Endodermal cell (in vitro differentiated cells): ENCODE measurements around the gene CAPZB. TPM values are rescaled to one million over a fixed set of nuclear protein-coding genes. Genes with fewer than 3 reads are reported as not detected.
A peak's percentile ranks its signal among the peaks of the same experiment; 100 is the strongest.

Source experiments
- DNase-seq: peaks from one replicate; pipeline ENCODE4 v3.0.0-alpha.2; 2017
- H3K27ac ChIP-seq: 2 replicates; pipeline ENCODE4 v1.5.1; 2013; ENCODE audit warnings: mild to moderate bottlenecking, low read depth, low read length, moderate library complexity
- H3K27me3 ChIP-seq: 2 replicates; pipeline ENCODE4 v1.6.1; 2013; ENCODE audit warnings: mild to moderate bottlenecking, low read length, moderate library complexity; ENCODE audit not compliant: insufficient read depth, control insufficient read depth, poor library complexity, severe bottlenecking
- H3K36me3 ChIP-seq: 2 replicates; pipeline ENCODE4 v1.7.0; 2013; ENCODE audit warnings: mild to moderate bottlenecking, low read length, moderate library complexity; ENCODE audit not compliant: control insufficient read depth, insufficient read depth
- H3K4me1 ChIP-seq: one replicate; pipeline ENCODE4 v1.7.0; 2013; ENCODE audit warnings: low read length; ENCODE audit not compliant: control insufficient read depth, insufficient read depth
- H3K4me3 ChIP-seq: 2 replicates; pipeline ENCODE4 v1.5.1; 2013; ENCODE audit warnings: mild to moderate bottlenecking, low read length, moderate library complexity
- H3K9ac ChIP-seq: 2 replicates; pipeline ENCODE4 v1.6.1; 2013; ENCODE audit warnings: mild to moderate bottlenecking, low read length, moderate library complexity; ENCODE audit not compliant: poor library complexity, severe bottlenecking; ENCODE audit errors: extremely low read depth
- H3K9me3 ChIP-seq: 2 replicates; pipeline ENCODE4 v1.6.1; 2013; ENCODE audit warnings: mild to moderate bottlenecking, low read length, moderate library complexity; ENCODE audit not compliant: control insufficient read depth
- H3K27ac Mint-ChIP-seq: 2 replicates; pipeline ENCODE4 v1.8.0; 2020; ENCODE audit warnings: mixed read lengths
- H3K27me3 Mint-ChIP-seq: 2 replicates; pipeline ENCODE4 v1.8.0; 2021; ENCODE audit warnings: mild to moderate bottlenecking, mixed read lengths; ENCODE audit not compliant: insufficient read depth
- H3K36me3 Mint-ChIP-seq: 2 replicates; pipeline ENCODE4 v1.8.0; 2020; ENCODE audit warnings: low read depth, mixed read lengths
- H3K4me1 Mint-ChIP-seq: 2 replicates; pipeline ENCODE4 v1.8.0; 2020; ENCODE audit warnings: mixed read lengths
- H3K4me3 Mint-ChIP-seq: 2 replicates; pipeline ENCODE4 v1.8.0; 2020; ENCODE audit warnings: mild to moderate bottlenecking, moderate library complexity, mixed read lengths
- H3K9me3 Mint-ChIP-seq: 2 replicates; pipeline ENCODE4 v1.8.0; 2020; ENCODE audit warnings: mild to moderate bottlenecking, mixed read lengths
- CTCF ChIP-seq: fragments of 200-600 bp; sonication (generic); conservative IDR thresholded peaks from 2 replicates; pipeline ENCODE4 v1.5.0; 2021; ENCODE audit warnings: antibody characterized with exemption, mild to moderate bottlenecking
- WGBS, 2 experiments: methylation state at CpG; one replicate each; pipeline versions ENCODE4 v1.1.5 to v1.1.7; 2013; ENCODE audit warnings: missing lambda C conversion rate in 2 of 2, mixed read lengths in 1 of 2; ENCODE audit not compliant: insufficient coverage in 1 of 2, insufficient read length in 1 of 2; 5-methylcytosine and 5-hydroxymethylcytosine counted together
- total RNA-seq, 2 donors: library from RNA; stranded (reverse); fragmentation: NEBNext Ultra II Directional in 1 of 2; extraction: Animal tissue kit (Norgen Biotek cat#: 25700) in 1 of 2; gene quantifications; 2 replicates in 1 of 2; 3 replicates in 1 of 2; pipeline ENCODE4 v1.2.1, GENCODE V29; 2021

Gene CAPZB
- total RNA-seq, 2 donors from 2014 or later = 334 to 362 TPM

- Mint-ChIP-seq H3K36me3 (peaks cover 12% of the 10 kb centered on the region), H3K9me3 (no peaks in the 10 kb centered on the region), H3K4me3 (no peak overlapping the region), H3K4me1 (peaks cover 18% of the 10 kb centered on the region), H3K27me3 (no peaks in the 10 kb centered on the region), H3K27ac (peak overlapping the region; percentile 42)
- no peak for TF ChIP-seq CTCF
- no peaks in the 10 kb centered on the region for H3K9me3 ChIP-seq
- no peak for DNase-seq
- no peaks in the 10 kb centered on the region for H3K27me3 ChIP-seq
- 92 to 94% methylated on average over 13 of the region's 13 CpGs for WGBS, 2 experiments
- H3K36me3 ChIP-seq = peaks cover 20% of the 10 kb centered on the region
- no peak overlapping the region for H3K9ac ChIP-seq
- H3K27ac ChIP-seq = no peak overlapping the region
- no peak overlapping the region for H3K4me3 ChIP-seq
- peaks cover 10% of the 10 kb centered on the region for H3K4me1 ChIP-seq
Measured at GRCh38 chr1:19397217-19397945, 88.0 kb downstream of the CAPZB start.

GRCh38 chr1:19396280-19396679 lies 89.1 kb downstream of the CAPZB start:
- Mint-ChIP-seq H3K27me3 (no peaks in the 10 kb centered on the region), H3K27ac (no peak overlapping the region), H3K9me3 (no peaks in the 10 kb centered on the region), H3K36me3 (peaks cover 11% of the 10 kb centered on the region), H3K4me1 (peaks cover 7% of the 10 kb centered on the region), H3K4me3 (no peak overlapping the region)
- no peaks in the 10 kb centered on the region for H3K4me1 ChIP-seq
- TF ChIP-seq CTCF = no peak
- H3K36me3 ChIP-seq = peaks cover 20% of the 10 kb centered on the region
- H3K4me3 ChIP-seq = no peak overlapping the region
- H3K27ac ChIP-seq = peak overlapping the region; percentile 4
- 94 to 98% methylated on average over 9 to 13 of the region's 13 CpGs for WGBS, 2 experiments
- no peaks in the 10 kb centered on the region for H3K9me3 ChIP-seq
- DNase-seq = no peak
- H3K27me3 ChIP-seq = no peaks in the 10 kb centered on the region
- no peak overlapping the region for H3K9ac ChIP-seq

- Mint-ChIP-seq H3K27ac (peak overlapping the region; percentile 64), H3K36me3 (peaks cover 11% of the 10 kb centered on the region), H3K9me3 (no peaks in the 10 kb centered on the region), H3K27me3 (no peaks in the 10 kb centered on the region), H3K4me1 (peaks cover 8% of the 10 kb centered on the region), H3K4me3 (no peak overlapping the region)
- Histone ChIP-seq H3K27me3 (no peaks in the 10 kb centered on the region), H3K9ac (no peak overlapping the region), H3K9me3 (no peaks in the 10 kb centered on the region), H3K27ac (peak overlapping the region; percentile 4), H3K4me1 (no peaks in the 10 kb centered on the region), H3K36me3 (peaks cover 20% of the 10 kb centered on the region), H3K4me3 (no peak overlapping the region)
- no peak for TF ChIP-seq CTCF
- whole genome bisulfite sequencing, 2 experiments = 94 to 95% methylated on average over 14 to 16 of the region's 16 CpGs
- no peak for DNase-seq
Measured at GRCh38 chr1:19395678-19396192, 89.6 kb downstream of the CAPZB start.
